ENCODE measurements around the gene MRPS25.

The MRPS25 gene

GRCh38 chr3:15055019-15055557, 10.0 kb downstream of the MRPS25 start:
- H3K36me3 ChIP-seq (ENCODE audit: insufficient read depth, low read length) = peaks cover 77% of the 10 kb centered on the region
- TF ChIP-seq EZH2 (IDR thresholded peaks at IDR 0.05; ENCODE audit: borderline replicate concordance, low read depth, low read length, severe bottlenecking) (no peak), CTCF (IDR thresholded peaks at IDR 0.05; ENCODE audit: borderline replicate concordance, extremely low read depth, low read length, poor library complexity, severe bottlenecking) (no peak)
- peaks cover 45% of the 10 kb centered on the region; the same call in 1 of the 2 replicates for H4K20me1 ChIP-seq (ENCODE audit: insufficient read depth, low read length)
- no peaks in the 10 kb centered on the region; the same call in 1 of the 2 replicates for H3K4me1 ChIP-seq (ENCODE audit: insufficient read depth, low read length)
- no peak overlapping the region for H3K27ac ChIP-seq (ENCODE audit: low read length)
- H3K4me3 ChIP-seq (ENCODE audit: low read depth in 1 of 2, low read length in 2 of 2) = no peak overlapping the region
- no peaks in the 10 kb centered on the region for H3K9me3 ChIP-seq (ENCODE audit: insufficient read depth, low read length, severe bottlenecking)
- peaks cover 94% of the 10 kb centered on the region for H3K79me2 ChIP-seq (ENCODE audit: insufficient read depth, low read length)
- no peak overlapping the region for H2AFZ ChIP-seq (ENCODE audit: low read depth, low read length)
- ATAC-seq (ENCODE audit: insufficient read depth, low read depth) = no peak
- no peak overlapping the region for H3K4me2 ChIP-seq (ENCODE audit: insufficient read depth, low read length)
- no peaks in the 10 kb centered on the region for H3K27me3 ChIP-seq (ENCODE audit: insufficient read depth, low read length, poor library complexity)
- DNase-seq = no peak
- no peak overlapping the region for H3K9ac ChIP-seq (ENCODE audit: low read depth, low read length)

- H3K79me2 ChIP-seq (ENCODE audit: insufficient read depth, low read length) = peaks cover 90% of the 10 kb centered on the region
- no peak overlapping the region for H3K4me2 ChIP-seq (ENCODE audit: insufficient read depth, low read length)
- ATAC-seq (ENCODE audit: insufficient read depth, low read depth) (no peak), DNase-seq (no peak)
- H3K4me3 ChIP-seq (ENCODE audit: low read depth in 1 of 2, low read length in 2 of 2) = no peak overlapping the region
- no peak overlapping the region for H3K9ac ChIP-seq (ENCODE audit: low read depth, low read length)
- H2AFZ ChIP-seq (ENCODE audit: low read depth, low read length) = no peak overlapping the region
- H3K4me1 ChIP-seq (ENCODE audit: insufficient read depth, low read length) = no peaks in the 10 kb centered on the region; the same call in 1 of the 2 replicates
- H3K9me3 ChIP-seq (ENCODE audit: insufficient read depth, low read length, severe bottlenecking) = no peaks in the 10 kb centered on the region
- H3K36me3 ChIP-seq (ENCODE audit: insufficient read depth, low read length) = peaks cover 81% of the 10 kb centered on the region
- H3K27ac ChIP-seq (ENCODE audit: low read length) = no peak overlapping the region
- no peaks in the 10 kb centered on the region for H3K27me3 ChIP-seq (ENCODE audit: insufficient read depth, low read length, poor library complexity)
- TF ChIP-seq EZH2 (IDR thresholded peaks at IDR 0.05; ENCODE audit: borderline replicate concordance, low read depth, low read length, severe bottlenecking) (no peak), CTCF (IDR thresholded peaks at IDR 0.05; ENCODE audit: borderline replicate concordance, extremely low read depth, low read length, poor library complexity, severe bottlenecking) (no peak)
- H4K20me1 ChIP-seq (ENCODE audit: insufficient read depth, low read length) = peaks cover 49% of the 10 kb centered on the region; the same call in 1 of the 2 replicates
Measured at GRCh38 chr3:15053541-15053940, 11.6 kb downstream of the MRPS25 start.

GRCh38 chr3:15052335-15053242, 12.5 kb downstream of the MRPS25 start:
- peaks cover 47% of the 10 kb centered on the region; the same call in 1 of the 2 replicates for H4K20me1 ChIP-seq (ENCODE audit: insufficient read depth, low read length)
- TF ChIP-seq EZH2 (IDR thresholded peaks at IDR 0.05; ENCODE audit: borderline replicate concordance, low read depth, low read length, severe bottlenecking) (no peak), CTCF (IDR thresholded peaks at IDR 0.05; ENCODE audit: borderline replicate concordance, extremely low read depth, low read length, poor library complexity, severe bottlenecking) (peak; percentile 1)
- H3K4me3 ChIP-seq (ENCODE audit: low read depth in 1 of 2, low read length in 2 of 2) = no peak overlapping the region
- H3K9ac ChIP-seq (ENCODE audit: low read depth, low read length) = no peak overlapping the region
- peaks cover 83% of the 10 kb centered on the region for H3K79me2 ChIP-seq (ENCODE audit: insufficient read depth, low read length)
- ATAC-seq (ENCODE audit: insufficient read depth, low read depth) (no peak), DNase-seq (no peak)
- no peaks in the 10 kb centered on the region for H3K27me3 ChIP-seq (ENCODE audit: insufficient read depth, low read length, poor library complexity)
- H3K9me3 ChIP-seq (ENCODE audit: insufficient read depth, low read length, severe bottlenecking) = no peaks in the 10 kb centered on the region
- H2AFZ ChIP-seq (ENCODE audit: low read depth, low read length) = no peak overlapping the region
- no peaks in the 10 kb centered on the region; the same call in 1 of the 2 replicates for H3K4me1 ChIP-seq (ENCODE audit: insufficient read depth, low read length)
- no peak overlapping the region for H3K27ac ChIP-seq (ENCODE audit: low read length)
- H3K36me3 ChIP-seq (ENCODE audit: insufficient read depth, low read length) = peaks cover 82% of the 10 kb centered on the region
- H3K4me2 ChIP-seq (ENCODE audit: insufficient read depth, low read length) = no peak overlapping the region
